GM12865 (cell line): ENCODE measurements around the gene ATP2B2.

Experiments
- DNase-seq: peaks from one replicate; pipeline ENCODE4 v3.0.0; 2010; ENCODE audit warnings: low read depth
- H3K4me3 ChIP-seq: 2 replicates; pipeline ENCODE4 v1.5.1; 2011; ENCODE audit warnings: mild to moderate bottlenecking, low read depth, low read length, control low read depth
- CTCF ChIP-seq: IDR thresholded peaks from 2 replicates; pipeline ENCODE4 v1.5.1; 2011; ENCODE audit warnings: low read length, control low read depth, low read depth, inconsistent platforms; ENCODE audit not compliant: insufficient read depth; ENCODE audit errors: missing control alignments

The ATP2B2 gene

GRCh38 chr3:10453431-10454163 lies 51.8 kb downstream of the ATP2B2 start:
- no peak for TF ChIP-seq CTCF
- H3K4me3 ChIP-seq: no peak overlapping the region
- no peak for DNase-seq

- no peak for DNase-seq
- TF ChIP-seq CTCF: no peak
- H3K4me3 ChIP-seq: no peak overlapping the region
These were observed 54.6 kb downstream of the ATP2B2 start for GRCh38 chr3:10450494-10451440.

GRCh38 chr3:10449436-10449835 lies 56.0 kb downstream of the ATP2B2 start:
- no peak for TF ChIP-seq CTCF
- no peak overlapping the region for H3K4me3 ChIP-seq
- no peak for DNase-seq

GRCh38 chr3:10448544-10448943 lies 56.8 kb downstream of the ATP2B2 start:
- no peak for TF ChIP-seq CTCF
- H3K4me3 ChIP-seq: no peak overlapping the region
- DNase-seq: no peak

GRCh38 chr3:10447527-10448260 lies 57.7 kb downstream of the ATP2B2 start:
- no peak for DNase-seq
- no peak for TF ChIP-seq CTCF
- no peak overlapping the region for H3K4me3 ChIP-seq

- no peak overlapping the region for H3K4me3 ChIP-seq
- DNase-seq: no peak
- TF ChIP-seq CTCF: no peak
These were observed 58.3 kb downstream of the ATP2B2 start for GRCh38 chr3:10447110-10447509.
